HG03558 (cell line): ENCODE data around the gene KLHDC4.

Source experiments
- ATAC-seq: cut with Tn5 transposase; IDR thresholded peaks from one replicate; pipeline ENCODE4 v1.9.1; 2021; ENCODE audit warnings: moderate number of reproducible peaks; ENCODE audit not compliant: unreplicated experiment; ENCODE audit errors: extremely low read depth

KLHDC4 gene

GRCh38 chr16:87671221-87671620 lies 94.6 kb downstream of the KLHDC4 start:
- ATAC-seq = no peak

GRCh38 chr16:87669672-87670071 lies 96.1 kb downstream of the KLHDC4 start:
- no peak for ATAC-seq

DNA sequence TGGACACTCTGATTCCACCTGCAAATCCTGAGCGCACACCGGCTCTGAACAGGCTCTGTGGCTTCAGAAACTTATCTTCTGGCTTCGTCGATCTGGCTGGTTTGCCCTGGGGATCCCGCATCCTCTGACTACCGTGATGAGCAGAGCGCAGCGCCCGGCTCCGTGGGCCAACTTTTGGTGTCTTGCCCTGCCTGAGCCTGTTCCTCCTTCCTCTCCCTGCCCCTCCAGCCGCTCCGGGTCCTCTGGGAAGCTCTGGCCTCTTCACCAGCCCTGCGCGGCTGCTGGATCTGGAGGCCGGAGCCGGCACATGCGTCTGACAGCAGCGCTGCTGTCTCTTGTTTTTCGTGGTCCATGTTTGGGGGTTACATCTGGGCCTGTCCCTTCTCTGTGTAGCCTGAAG lies 97.8 kb downstream of the KLHDC4 start:
- ATAC-seq = no peak

GRCh38 chr16:87667443-87667842 lies 98.3 kb downstream of the KLHDC4 start:
- no peak for ATAC-seq

DNA sequence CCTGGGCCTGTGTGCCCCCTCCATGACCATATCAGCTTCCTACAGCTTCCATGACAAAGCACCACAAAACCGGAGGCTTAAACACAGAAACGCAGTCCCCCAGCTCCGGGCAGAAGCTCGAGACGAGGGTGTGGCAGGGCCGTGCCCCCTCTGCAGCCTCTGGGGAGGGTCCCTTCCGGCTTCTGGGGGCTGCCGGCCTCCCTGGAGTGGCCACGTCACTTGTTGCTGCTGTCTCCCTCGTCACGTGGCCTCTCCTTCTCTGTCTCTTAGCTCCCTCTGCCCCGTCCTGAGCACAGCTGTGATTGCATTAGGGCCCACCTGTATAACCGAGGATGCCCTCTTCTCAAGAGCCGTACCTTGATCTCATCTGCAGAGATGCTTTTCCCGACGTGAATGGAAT lies 98.9 kb downstream of the KLHDC4 start:
- ATAC-seq = no peak

- ATAC-seq = no peak
Measured at GRCh38 chr16:87665193-87665592, 100.6 kb downstream of the KLHDC4 start.

DNA sequence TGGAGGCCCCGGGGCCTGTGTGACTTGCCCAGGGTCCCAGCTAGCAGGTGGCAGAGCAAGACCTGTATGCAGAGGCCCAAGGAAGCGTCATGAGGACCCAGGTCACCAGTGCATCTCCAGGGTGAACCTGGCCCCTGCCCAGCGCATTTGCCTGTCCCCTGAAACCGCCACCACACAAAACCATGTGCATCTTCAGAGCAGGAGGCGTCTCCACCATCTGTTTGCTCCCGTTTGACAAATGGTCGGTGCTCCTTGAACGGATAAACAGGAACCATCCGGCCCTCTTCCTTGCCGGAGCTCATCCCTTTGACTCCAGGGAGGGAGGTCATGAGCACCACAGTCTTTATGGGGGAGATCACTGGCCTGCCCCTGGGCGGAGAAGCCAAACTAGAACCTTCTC lies 101.0 kb downstream of the KLHDC4 start:
- no peak for ATAC-seq

GRCh38 chr16:87662254-87663204 lies 103.3 kb downstream of the KLHDC4 start:
- no peak for ATAC-seq

DNA sequence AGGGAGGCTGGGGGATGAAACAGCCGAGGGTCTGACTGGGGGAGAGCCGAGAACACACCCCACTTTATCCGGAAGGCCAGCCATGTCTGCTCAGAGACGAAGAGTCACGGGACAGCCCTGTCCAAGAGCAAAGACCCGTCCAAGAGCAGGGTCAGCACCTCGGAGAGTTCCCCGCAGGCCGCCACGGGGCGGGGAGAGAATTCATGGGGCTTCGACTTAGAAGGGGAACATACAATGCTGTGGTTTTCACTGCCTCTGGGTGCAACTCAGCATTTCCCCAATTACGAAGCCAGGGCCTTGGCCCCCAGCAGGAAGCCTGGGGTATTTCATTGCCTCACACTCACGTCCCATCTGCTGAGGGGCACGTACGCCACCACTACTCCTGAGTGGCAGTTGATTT lies 104.2 kb downstream of the KLHDC4 start:
- no peak for ATAC-seq

- no peak for ATAC-seq
Measured at GRCh38 chr16:87658564-87659225, 107.1 kb downstream of the KLHDC4 start.
